Neural progenitor cell (in vitro differentiated cells): ENCODE measurements around the gene PRMT1. TPM values are rescaled to one million over a fixed set of nuclear protein-coding genes. Genes with fewer than 3 reads are reported as not detected.

Experiments
- DNase-seq: peaks from one replicate; pipeline ENCODE4 v3.0.0-alpha.2; 2016; ENCODE audit warnings: low spot score
- H2AFZ ChIP-seq: fragments of 200-600 bp; sonication (generic); replicated peaks from 2 replicates; pipeline ENCODE4 v1.6.1; 2016; ENCODE audit warnings: antibody characterized with exemption
- H3F3A ChIP-seq: fragments of 200-600 bp; sonication (generic); 2 replicates; pipeline ENCODE4 v1.6.1; 2016; ENCODE audit warnings: antibody characterized with exemption, low read depth
- H3K27ac ChIP-seq: fragments of 200-600 bp; sonication (generic); 2 replicates; pipeline ENCODE4 v1.5.1; 2016; ENCODE audit warnings: mild to moderate bottlenecking
- H3K27me3 ChIP-seq: fragments of 200-600 bp; sonication (generic); 2 replicates; pipeline ENCODE4 v1.6.1; 2016; ENCODE audit warnings: mild to moderate bottlenecking, moderate library complexity
- H3K36me3 ChIP-seq: fragments of 200-600 bp; sonication (generic); 2 replicates; pipeline ENCODE4 v1.5.1; 2016
- H3K4me1 ChIP-seq: fragments of 200-600 bp; sonication (generic); 2 replicates; pipeline ENCODE4 v1.6.1; 2016; ENCODE audit warnings: mixed run types
- H3K4me2 ChIP-seq: fragments of 200-600 bp; sonication (generic); 2 replicates; pipeline ENCODE4 v1.6.1; 2016
- H3K4me3 ChIP-seq: fragments of 200-600 bp; sonication (generic); 2 replicates; pipeline ENCODE4 v1.5.1; 2016
- H3K79me2 ChIP-seq: fragments of 200-600 bp; sonication (generic); 2 replicates; pipeline ENCODE4 v1.6.1; 2016; ENCODE audit warnings: low read depth
- H3K9ac ChIP-seq: fragments of 200-600 bp; sonication (generic); 2 replicates; pipeline ENCODE4 v1.6.1; 2016
- H3K9me3 ChIP-seq: fragments of 200-600 bp; sonication (generic); 2 replicates; pipeline ENCODE4 v1.5.1; 2016; ENCODE audit warnings: low read depth
- H4K20me1 ChIP-seq: fragments of 200-600 bp; sonication (generic); 2 replicates; pipeline ENCODE4 v1.6.1; 2016; ENCODE audit warnings: low read depth
- H3K27ac Mint-ChIP-seq: 3 replicates; pipeline ENCODE4 v1.8.0; 2021; ENCODE audit warnings: mixed read lengths
- H3K27me3 Mint-ChIP-seq: 2 replicates; pipeline ENCODE4 v1.8.0; 2022; ENCODE audit warnings: low read depth, mild to moderate bottlenecking, inconsistent platforms, moderate library complexity, mixed read lengths; ENCODE audit not compliant: insufficient read depth
- H3K36me3 Mint-ChIP-seq: 3 replicates; pipeline ENCODE4 v1.8.0; 2021; ENCODE audit warnings: mixed read lengths
- H3K4me1 Mint-ChIP-seq: 3 replicates; pipeline ENCODE4 v1.8.0; 2021; ENCODE audit warnings: mixed read lengths
- H3K4me3 Mint-ChIP-seq: 3 replicates; pipeline ENCODE4 v1.8.0; 2021; ENCODE audit warnings: mild to moderate bottlenecking, moderate library complexity, mixed read lengths
- H3K9me3 Mint-ChIP-seq: 3 replicates; pipeline ENCODE4 v1.8.0; 2020; ENCODE audit warnings: mixed read lengths
- CTCF ChIP-seq: fragments of 200-600 bp; sonication (generic); IDR thresholded peaks from 2 replicates; pipeline ENCODE4 v1.5.1; 2017; ENCODE audit warnings: antibody characterized with exemption, mild to moderate bottlenecking
- EZH2 ChIP-seq: fragments of 200-600 bp; sonication (generic); IDR thresholded peaks from 2 replicates; pipeline ENCODE4 v1.6.1; 2017; ENCODE audit warnings: antibody characterized with exemption, mild to moderate bottlenecking, moderate library complexity
- EZH2phosphoT487 ChIP-seq: fragments of 200-600 bp; sonication (generic); IDR thresholded peaks from 2 replicates; pipeline ENCODE4 v1.6.1; 2017; ENCODE audit warnings: antibody characterized with exemption
- total RNA-seq: library from RNA; depleted of rRNA; stranded (reverse); fragments of >200 nt; gene quantifications from 2 replicates; pipeline ENCODE4 v1.2.3, GENCODE V29; 2015; ENCODE audit warnings: low replicate concordance

The PRMT1 gene
- total RNA-seq, 1 donor from 2014 or later = 480 TPM

GRCh38 chr19:49636233-49636932 lies 40.7 kb upstream of the PRMT1 start:
- Mint-ChIP-seq H3K27ac (peak overlapping the region; percentile 46), H3K27me3 (peaks cover 15% of the 10 kb centered on the region), H3K4me1 (peaks cover 47% of the 10 kb centered on the region), H3K9me3 (no peaks in the 10 kb centered on the region), H3K36me3 (peaks cover 3% of the 10 kb centered on the region), H3K4me3 (peak overlapping the region; percentile 43)
- H3K4me3 ChIP-seq = no peak overlapping the region
- TF ChIP-seq EZH2 (no peak), CTCF (no peak)
- no peaks in the 10 kb centered on the region for H3K36me3 ChIP-seq
- H3K27me3 ChIP-seq = peaks cover 11% of the 10 kb centered on the region
- peaks cover 37% of the 10 kb centered on the region for H3K4me1 ChIP-seq
- peaks cover 35% of the 10 kb centered on the region for H3F3A ChIP-seq
- DNase-seq = peak; percentile 21
- H3K79me2 ChIP-seq = no peaks in the 10 kb centered on the region
- no peak overlapping the region for H3K27ac ChIP-seq
- H3K4me2 ChIP-seq = peak overlapping the region; percentile 17
- H4K20me1 ChIP-seq = no peaks in the 10 kb centered on the region
- no peaks in the 10 kb centered on the region for H3K9me3 ChIP-seq
- no peak overlapping the region for H2AFZ ChIP-seq
- no peak overlapping the region for H3K9ac ChIP-seq

DNA sequence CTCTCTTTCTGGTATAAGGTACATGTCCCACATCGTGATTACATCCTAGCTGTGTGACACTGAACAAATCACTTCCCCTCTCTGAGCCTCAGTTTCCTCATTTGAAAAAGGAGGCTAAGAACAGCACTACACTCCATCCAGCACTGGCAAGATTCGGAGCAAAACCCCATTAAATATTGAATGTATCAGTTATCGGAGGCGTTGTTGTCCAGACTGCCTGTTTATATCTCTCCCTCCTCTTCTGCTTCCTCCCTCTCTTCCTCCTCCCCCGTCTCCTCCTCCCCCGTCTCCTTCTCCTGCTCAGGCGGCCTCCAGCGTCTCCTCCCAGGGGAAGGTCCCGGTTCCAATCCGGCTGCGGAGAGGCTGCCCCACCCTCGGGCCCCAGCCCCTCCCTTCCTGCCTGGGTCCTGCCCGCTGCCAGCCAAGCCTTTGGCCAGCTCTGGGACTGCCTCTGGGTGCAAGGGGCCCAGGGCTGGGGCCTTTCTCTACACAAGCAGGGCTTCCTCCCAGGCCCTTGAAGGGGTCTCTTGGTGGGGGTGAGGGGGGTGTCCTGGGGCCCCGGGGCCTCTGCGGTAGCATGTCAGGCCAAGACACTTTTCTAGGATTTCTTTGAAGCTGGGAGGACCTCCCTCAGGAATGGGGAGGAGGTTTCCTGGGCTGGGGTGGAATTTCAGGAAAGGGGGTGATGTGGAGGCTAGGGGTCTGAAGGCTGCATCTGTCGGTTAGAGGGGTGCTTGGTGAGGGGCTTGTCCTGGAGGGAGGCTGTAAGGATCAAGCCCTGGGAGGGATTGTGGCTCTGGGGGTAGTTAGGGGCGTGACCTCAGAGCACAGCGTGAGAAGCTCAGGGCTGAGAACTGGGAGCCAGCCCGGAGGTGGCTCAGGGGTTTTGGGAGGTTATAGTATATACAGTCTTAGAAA lies 39.0 kb upstream of the PRMT1 start:
- Histone ChIP-seq H3K4me3 (peak overlapping the region; percentile 20), H3K4me1 (peaks cover 42% of the 10 kb centered on the region), H3K27me3 (peaks cover 11% of the 10 kb centered on the region), H3K9me3 (no peaks in the 10 kb centered on the region), H3K27ac (no peak overlapping the region), H4K20me1 (peaks cover 3% of the 10 kb centered on the region), H3K9ac (no peak overlapping the region), H3K79me2 (peaks cover 10% of the 10 kb centered on the region), H3K4me2 (peak overlapping the region; percentile 87), H3K36me3 (no peaks in the 10 kb centered on the region), H3F3A (peaks cover 42% of the 10 kb centered on the region), H2AFZ (no peak overlapping the region)
- H3K4me3 Mint-ChIP-seq = peak overlapping the region; percentile 82
- no peaks in the 10 kb centered on the region for H3K9me3 Mint-ChIP-seq
- peaks cover 12% of the 10 kb centered on the region for H3K27me3 Mint-ChIP-seq
- peaks cover 3% of the 10 kb centered on the region for H3K36me3 Mint-ChIP-seq
- H3K27ac Mint-ChIP-seq = peak overlapping the region; percentile 87
- DNase-seq = peak; percentile 69
- TF ChIP-seq EZH2 = no peak
- no peak for TF ChIP-seq EZH2phosphoT487
- no peak for TF ChIP-seq CTCF
- H3K4me1 Mint-ChIP-seq = peaks cover 57% of the 10 kb centered on the region

- H3K4me1 Mint-ChIP-seq = peaks cover 71% of the 10 kb centered on the region
- H3K9ac ChIP-seq = no peak overlapping the region
Observed at GRCh38 chr19:49639401-49640112, 37.5 kb upstream of the PRMT1 start.

More at GRCh38 chr19:49639401-49640112, 37.5 kb upstream of the PRMT1 start:
- Histone ChIP-seq H2AFZ (no peak overlapping the region), H3K27me3 (peaks cover 11% of the 10 kb centered on the region), H3K9me3 (no peaks in the 10 kb centered on the region), H3F3A (peaks cover 44% of the 10 kb centered on the region), H3K79me2 (peaks cover 25% of the 10 kb centered on the region), H3K4me3 (peak overlapping the region; percentile 65), H3K4me2 (peak overlapping the region; percentile 87), H3K27ac (no peak overlapping the region), H3K4me1 (peaks cover 53% of the 10 kb centered on the region), H4K20me1 (peaks cover 18% of the 10 kb centered on the region), H3K36me3 (no peaks in the 10 kb centered on the region)
- Mint-ChIP-seq H3K27me3 (peaks cover 12% of the 10 kb centered on the region), H3K36me3 (peaks cover 8% of the 10 kb centered on the region), H3K4me3 (peak overlapping the region; percentile 99), H3K27ac (peak overlapping the region; percentile 81), H3K9me3 (no peaks in the 10 kb centered on the region)
- peak; percentile 31 for DNase-seq
- TF ChIP-seq CTCF (no peak), EZH2 (no peak), EZH2phosphoT487 (no peak)
